GM21390 (cell line): Measurements from ENCODE around the gene SMPX.

Experiments
- ATAC-seq: cut with Tn5 transposase; IDR thresholded peaks from one replicate; pipeline ENCODE4 v1.9.1; 2021; ENCODE audit not compliant: unreplicated experiment

SMPX gene

DNA sequence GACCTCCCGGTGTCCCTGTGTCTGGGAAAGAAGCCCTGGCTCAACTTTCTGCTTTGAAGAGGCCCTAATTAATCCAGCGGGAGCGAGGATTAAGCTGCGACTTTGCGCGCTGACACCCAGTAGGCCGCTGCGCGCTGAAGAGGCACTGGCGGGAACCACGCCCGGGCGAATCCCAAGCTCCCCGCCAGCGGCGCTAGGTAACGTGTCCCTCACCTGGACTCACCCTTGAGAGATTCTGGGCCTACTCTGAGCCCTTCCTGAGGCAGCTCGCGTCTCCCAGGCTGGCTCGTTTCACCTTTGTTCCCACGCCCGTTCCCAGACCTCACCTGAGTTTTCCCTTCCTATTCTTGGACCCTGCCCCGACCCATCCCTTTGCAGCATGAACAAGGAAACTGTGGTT lies 99.2 kb downstream of the SMPX start:
- ATAC-seq: no peak

DNA sequence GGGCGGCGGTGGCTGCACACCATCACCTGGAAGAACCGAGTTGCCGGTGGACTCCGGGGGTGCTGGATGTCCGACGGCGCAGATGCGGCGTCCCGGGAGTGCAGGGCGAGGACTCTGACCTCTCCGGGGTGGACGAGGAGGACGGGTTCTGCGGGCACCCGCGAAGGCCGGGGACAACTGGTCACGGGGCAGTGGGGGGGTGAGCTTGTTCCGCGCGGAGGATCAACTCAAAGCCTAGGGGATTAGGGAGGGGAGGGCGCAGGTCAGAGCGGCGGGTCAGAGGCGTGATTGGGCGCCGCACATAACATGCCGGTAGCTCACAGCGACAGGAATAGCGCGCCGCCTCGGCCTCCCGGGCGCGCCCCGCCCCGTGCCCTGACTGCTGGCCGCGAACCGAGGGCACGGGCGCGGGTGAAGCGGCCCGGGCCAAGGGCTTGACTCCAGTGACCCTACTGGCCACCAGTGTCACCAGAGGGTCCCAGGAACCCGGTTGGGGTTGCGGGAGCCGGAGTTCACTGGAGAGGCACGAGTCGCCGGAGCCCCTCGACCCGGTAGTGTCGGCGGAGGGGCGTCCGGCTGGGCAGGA lies 99.7 kb downstream of the SMPX start, which contains the start of gene KLHL34:
Gene KLHL34, minus strand, starts transcription at position 179 of the 586 bp plus-strand sequence. CDS start 542 bp downstream, outside the sequence.
- ATAC-seq: no peak

DNA sequence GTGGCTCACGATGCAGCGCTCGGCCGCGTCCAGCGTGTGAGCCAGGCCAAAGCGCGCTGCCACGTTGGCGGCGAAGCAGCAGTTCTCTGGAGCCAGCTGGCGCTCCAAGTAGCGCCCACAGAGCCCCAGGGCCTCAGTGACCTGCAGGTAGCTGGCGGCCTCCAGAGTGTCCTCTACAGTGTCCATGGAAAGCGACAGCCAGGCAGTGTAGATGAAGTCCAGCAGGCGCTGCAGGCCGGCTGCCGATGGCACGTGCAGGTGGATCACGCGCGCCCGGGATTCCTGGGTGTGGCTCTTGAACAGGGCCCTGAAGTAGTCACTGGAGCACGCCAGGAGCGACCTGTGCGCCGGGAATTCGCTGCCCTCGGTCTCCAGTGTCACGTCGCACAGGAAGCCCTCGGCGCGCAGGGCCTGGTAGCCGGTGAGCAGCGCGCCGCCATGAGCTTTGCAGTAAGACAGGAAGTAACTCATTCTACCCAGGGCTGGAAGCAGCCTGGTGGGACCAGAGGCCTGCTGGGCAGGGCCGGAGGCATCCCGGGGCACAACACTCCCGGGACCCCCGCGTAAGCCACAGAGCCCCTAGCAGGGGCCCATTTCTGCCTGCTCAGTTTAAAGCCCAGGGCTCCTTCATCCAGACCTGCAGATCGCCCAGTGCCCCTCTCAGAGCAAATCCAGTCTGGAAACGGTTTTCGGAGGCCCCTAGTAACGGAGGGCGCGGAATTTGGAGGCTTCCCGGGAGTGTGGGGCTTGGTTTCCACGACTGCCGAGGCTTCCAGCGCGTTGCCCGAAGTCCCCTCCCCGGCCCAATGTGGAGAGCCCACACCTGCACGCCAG lies 100.4 kb downstream of the SMPX start:
- ATAC-seq: no peak

DNA sequence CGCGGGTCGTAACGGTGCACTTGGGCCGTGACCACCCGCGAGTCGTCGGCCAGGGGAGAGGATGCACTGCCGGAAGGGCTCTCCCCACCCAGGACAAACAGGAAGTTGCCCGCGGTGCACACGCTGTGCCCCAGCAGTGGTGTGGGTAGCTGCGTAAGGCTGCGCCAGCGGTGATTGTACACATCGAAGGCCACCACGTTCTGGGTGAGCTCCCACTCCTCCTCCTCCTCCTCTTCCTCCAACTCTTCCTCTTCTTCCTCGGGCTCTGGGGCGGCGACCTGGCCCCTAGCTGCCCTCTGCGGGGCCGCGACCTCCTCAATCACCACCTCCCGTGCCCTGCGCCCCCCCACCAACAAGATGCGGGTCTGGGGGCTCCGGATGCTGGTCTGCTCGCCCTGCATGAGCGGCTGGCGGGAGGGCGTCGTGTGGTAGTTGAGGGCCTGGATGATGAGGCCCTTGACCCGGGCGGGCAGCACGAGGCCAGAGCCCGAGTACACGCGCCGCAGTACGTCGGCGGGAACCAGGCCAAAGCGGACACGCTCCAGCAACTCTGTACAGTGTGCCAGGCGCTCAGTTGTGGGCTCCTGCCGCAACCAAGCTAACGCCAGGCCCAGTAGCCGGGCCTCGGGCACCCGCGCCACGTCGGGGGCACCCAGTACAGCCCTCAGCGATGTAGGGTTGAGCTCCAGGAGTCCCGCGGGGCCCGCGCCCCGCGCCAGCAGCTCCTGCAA lies 101.2 kb downstream of the SMPX start:
- no peak for ATAC-seq
